Kasumi-1 (cell line): ENCODE results near the gene GRIN2D.

Source experiments
- DNase-seq, 2 experiments: peaks; one replicate each; lab custom pipeline; 2025; lab: John Stamatoyannopoulos, UW

The GRIN2D gene

DNA sequence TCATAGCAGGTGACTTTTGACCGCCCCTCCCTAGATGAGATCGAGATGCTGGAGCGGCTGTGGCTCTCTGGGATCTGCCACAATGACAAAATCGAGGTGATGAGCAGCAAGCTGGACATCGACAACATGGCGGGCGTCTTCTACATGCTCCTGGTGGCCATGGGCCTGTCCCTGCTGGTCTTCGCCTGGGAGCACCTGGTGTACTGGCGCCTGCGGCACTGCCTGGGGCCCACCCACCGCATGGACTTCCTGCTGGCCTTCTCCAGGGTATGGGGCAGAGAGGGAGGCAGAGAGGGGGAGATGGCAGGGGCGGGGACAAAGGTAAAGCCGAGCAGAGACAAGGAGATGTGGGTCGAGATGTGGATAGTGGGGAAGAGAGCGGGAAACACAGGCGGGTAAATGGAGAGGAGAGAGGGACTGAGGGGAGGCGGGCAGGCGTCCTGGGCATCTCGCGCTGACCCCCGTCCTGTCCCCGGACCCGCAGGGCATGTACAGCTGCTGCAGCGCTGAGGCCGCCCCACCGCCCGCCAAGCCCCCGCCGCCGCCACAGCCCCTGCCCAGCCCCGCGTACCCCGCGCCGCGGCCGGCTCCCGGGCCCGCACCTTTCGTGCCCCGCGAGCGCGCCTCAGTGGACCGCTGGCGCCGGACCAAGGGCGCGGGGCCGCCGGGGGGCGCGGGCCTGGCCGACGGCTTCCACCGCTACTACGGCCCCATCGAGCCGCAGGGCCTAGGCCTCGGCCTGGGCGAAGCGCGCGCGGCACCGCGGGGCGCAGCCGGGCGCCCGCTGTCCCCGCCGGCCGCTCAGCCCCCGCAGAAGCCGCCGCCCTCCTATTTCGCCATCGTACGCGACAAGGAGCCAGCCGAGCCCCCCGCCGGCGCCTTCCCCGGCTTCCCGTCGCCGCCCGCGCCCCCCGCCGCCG is 48.9 kb downstream of the GRIN2D start:
- no peak for DNase-seq

DNA sequence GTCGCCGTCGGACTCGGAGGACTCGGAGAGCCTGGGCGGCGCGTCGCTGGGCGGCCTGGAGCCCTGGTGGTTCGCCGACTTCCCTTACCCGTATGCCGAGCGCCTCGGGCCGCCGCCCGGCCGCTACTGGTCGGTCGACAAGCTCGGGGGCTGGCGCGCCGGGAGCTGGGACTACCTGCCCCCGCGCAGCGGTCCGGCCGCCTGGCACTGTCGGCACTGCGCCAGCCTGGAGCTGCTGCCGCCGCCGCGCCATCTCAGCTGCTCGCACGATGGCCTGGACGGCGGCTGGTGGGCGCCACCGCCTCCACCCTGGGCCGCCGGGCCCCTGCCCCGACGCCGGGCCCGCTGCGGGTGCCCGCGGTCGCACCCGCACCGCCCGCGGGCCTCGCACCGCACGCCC is 49.8 kb downstream of the GRIN2D start:
- no peak for DNase-seq
